Measurements from ENCODE around the gene CD48.

DNA sequence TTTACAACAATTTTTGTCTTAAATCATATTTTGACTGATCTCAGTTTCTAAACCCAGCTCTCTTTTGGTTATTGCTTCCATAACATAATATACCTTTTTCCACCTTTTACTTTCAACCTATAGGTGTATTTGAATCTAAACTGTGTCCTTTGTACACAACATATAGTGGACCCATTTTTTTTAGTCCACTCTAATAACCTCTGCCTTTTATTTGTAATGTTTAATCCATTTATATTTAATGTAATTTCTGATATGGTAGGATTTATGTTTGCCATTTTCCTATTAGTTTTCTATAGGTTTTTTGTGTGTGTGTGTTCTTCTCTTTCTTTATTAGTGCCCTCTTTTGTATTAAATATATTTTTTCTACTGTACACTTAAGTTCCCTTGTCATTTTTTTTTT, 42.3 kb downstream of the CD48 start:
- TF ChIP-seq, protein P1, sequence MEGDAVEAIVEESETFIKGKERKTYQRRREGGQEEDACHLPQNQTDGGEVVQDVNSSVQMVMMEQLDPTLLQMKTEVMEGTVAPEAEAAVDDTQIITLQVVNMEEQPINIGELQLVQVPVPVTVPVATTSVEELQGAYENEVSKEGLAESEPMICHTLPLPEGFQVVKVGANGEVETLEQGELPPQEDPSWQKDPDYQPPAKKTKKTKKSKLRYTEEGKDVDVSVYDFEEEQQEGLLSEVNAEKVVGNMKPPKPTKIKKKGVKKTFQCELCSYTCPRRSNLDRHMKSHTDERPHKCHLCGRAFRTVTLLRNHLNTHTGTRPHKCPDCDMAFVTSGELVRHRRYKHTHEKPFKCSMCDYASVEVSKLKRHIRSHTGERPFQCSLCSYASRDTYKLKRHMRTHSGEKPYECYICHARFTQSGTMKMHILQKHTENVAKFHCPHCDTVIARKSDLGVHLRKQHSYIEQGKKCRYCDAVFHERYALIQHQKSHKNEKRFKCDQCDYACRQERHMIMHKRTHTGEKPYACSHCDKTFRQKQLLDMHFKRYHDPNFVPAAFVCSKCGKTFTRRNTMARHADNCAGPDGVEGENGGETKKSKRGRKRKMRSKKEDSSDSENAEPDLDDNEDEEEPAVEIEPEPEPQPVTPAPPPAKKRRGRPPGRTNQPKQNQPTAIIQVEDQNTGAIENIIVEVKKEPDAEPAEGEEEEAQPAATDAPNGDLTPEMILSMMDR (IDR thresholded peaks at IDR 0.05) = no peak
- no peak for TF ChIP-seq EP300 (IDR thresholded peaks at IDR 0.05)
- TF ChIP-seq POLR2AphosphoS5 (IDR thresholded peaks at IDR 0.05) = no peak
- no peak for TF ChIP-seq POLR2A (IDR thresholded peaks at IDR 0.05; ENCODE audit: low read depth)
